Mesendoderm (in vitro differentiated cells): ENCODE data around the gene TBC1D1.
A peak's percentile ranks its signal among the peaks of the same experiment; 100 is the strongest.

ENCODE experiments used
- DNase-seq: peaks from one replicate; pipeline ENCODE4 v3.0.0; 2013
- H2AK5ac ChIP-seq: 2 replicates; pipeline ENCODE4 v1.6.1; 2013; ENCODE audit warnings: low read length, inconsistent platforms
- H2BK120ac ChIP-seq: 2 replicates; pipeline ENCODE4 v1.6.1; 2013; ENCODE audit warnings: low read depth, mild to moderate bottlenecking, low read length, moderate library complexity, mixed read lengths
- H2BK15ac ChIP-seq: replicated peaks from 2 replicates; pipeline ENCODE4 v1.6.1; 2013; ENCODE audit warnings: low read depth, mild to moderate bottlenecking, moderate library complexity
- H2BK5ac ChIP-seq: 2 replicates; pipeline ENCODE4 v1.6.1; 2013; ENCODE audit warnings: low read length, inconsistent platforms
- H3K18ac ChIP-seq: 2 replicates; pipeline ENCODE4 v1.6.1; 2013; ENCODE audit warnings: mild to moderate bottlenecking, low read length, mixed read lengths
- H3K23ac ChIP-seq: one replicate; pipeline ENCODE4 v1.6.1; 2013; ENCODE audit warnings: low read length
- H3K27ac ChIP-seq: 2 replicates; pipeline ENCODE4 v1.5.1; 2013; ENCODE audit warnings: low read depth, mild to moderate bottlenecking, inconsistent platforms, low read length, moderate library complexity
- H3K27me3 ChIP-seq: 2 replicates; pipeline ENCODE4 v1.6.1; 2013; ENCODE audit warnings: low read length, control low read depth, mild to moderate bottlenecking, inconsistent platforms; ENCODE audit not compliant: insufficient read depth, poor library complexity
- H3K36me3 ChIP-seq: 2 replicates; pipeline ENCODE4 v1.6.1; 2013; ENCODE audit warnings: low read length, inconsistent platforms; ENCODE audit not compliant: control insufficient read depth, insufficient read depth
- H3K4ac ChIP-seq: one replicate; pipeline ENCODE4 v1.6.1; 2013; ENCODE audit warnings: low read depth, mild to moderate bottlenecking, low read length, moderate library complexity
- H3K4me1 ChIP-seq: 2 replicates; pipeline ENCODE4 v1.6.1; 2013; ENCODE audit warnings: low read depth, low read length, inconsistent platforms; ENCODE audit not compliant: control insufficient read depth
- H3K4me2 ChIP-seq: 2 replicates; pipeline ENCODE4 v1.6.1; 2013; ENCODE audit warnings: low read length
- H3K4me3 ChIP-seq: 2 replicates; pipeline ENCODE4 v1.5.1; 2013; ENCODE audit warnings: mild to moderate bottlenecking, low read length
- H3K56ac ChIP-seq: one replicate; pipeline ENCODE4 v1.6.1; 2013; ENCODE audit warnings: low read length
- H3K79me1 ChIP-seq: 2 replicates; pipeline ENCODE4 v1.6.1; 2013; ENCODE audit warnings: low read length, inconsistent platforms
- H3K79me2 ChIP-seq: 2 replicates; pipeline ENCODE4 v1.6.1; 2013; ENCODE audit warnings: mild to moderate bottlenecking, low read length; ENCODE audit not compliant: control insufficient read depth, insufficient read depth
- H3K9ac ChIP-seq: 2 replicates; pipeline ENCODE4 v1.6.1; 2013; ENCODE audit warnings: low read length, inconsistent platforms
- H4K5ac ChIP-seq: one replicate; pipeline ENCODE4 v1.6.1; 2013; ENCODE audit warnings: low read length
- H4K8ac ChIP-seq: one replicate; pipeline ENCODE4 v1.6.1; 2013; ENCODE audit warnings: low read depth, mild to moderate bottlenecking, control low read depth, low read length, moderate library complexity
- WGBS: extraction: QIAGEN DNeasy Blood & Tissue Kit; methylation state at CpG from one replicate; pipeline ENCODE4 v1.1.7; 2013; ENCODE audit warnings: low lambda C conversion rate, missing lambda C conversion rate; ENCODE audit not compliant: insufficient coverage; ENCODE audit errors: extremely low coverage; 5-methylcytosine and 5-hydroxymethylcytosine counted together

The TBC1D1 gene

GRCh38 chr4:38060829-38061431, 170.0 kb downstream of the TBC1D1 start:
- Histone ChIP-seq H4K5ac (no peak overlapping the region), H4K8ac (no peak overlapping the region), H3K9ac (no peak overlapping the region), H3K27ac (no peak overlapping the region), H3K4me2 (no peak overlapping the region), H3K4ac (no peak overlapping the region), H3K36me3 (peaks cover 2% of the 10 kb centered on the region), H3K18ac (no peak overlapping the region), H2BK15ac (no peak overlapping the region), H3K79me2 (no peaks in the 10 kb centered on the region), H2BK5ac (no peak overlapping the region), H3K56ac (no peak overlapping the region), H2BK120ac (no peak overlapping the region), H3K4me1 (no peaks in the 10 kb centered on the region), H3K23ac (no peak overlapping the region), H2AK5ac (no peak overlapping the region), H3K27me3 (no peaks in the 10 kb centered on the region), H3K79me1 (no peaks in the 10 kb centered on the region), H3K4me3 (no peak overlapping the region)
- peak; percentile 34 for DNase-seq
- WGBS, result no CpG with 5 or more reads among the region's 4 CpGs

- Histone ChIP-seq H3K18ac (no peak overlapping the region), H3K27me3 (no peaks in the 10 kb centered on the region), H3K36me3 (peaks cover 2% of the 10 kb centered on the region), H3K79me2 (no peaks in the 10 kb centered on the region), H4K5ac (no peak overlapping the region), H3K56ac (no peak overlapping the region), H4K8ac (no peak overlapping the region), H3K4me3 (no peak overlapping the region), H3K27ac (no peak overlapping the region), H3K23ac (no peak overlapping the region), H3K9ac (no peak overlapping the region), H3K79me1 (no peaks in the 10 kb centered on the region), H2BK15ac (no peak overlapping the region), H2BK120ac (no peak overlapping the region), H2BK5ac (no peak overlapping the region), H3K4me1 (no peaks in the 10 kb centered on the region), H3K4me2 (no peak overlapping the region), H3K4ac (no peak overlapping the region), H2AK5ac (no peak overlapping the region)
- WGBS, result no CpG with 5 or more reads among the region's 11 CpGs
- DNase-seq, result peak; percentile 80
These were observed 171.3 kb downstream of the TBC1D1 start for GRCh38 chr4:38062088-38062775.

DNA sequence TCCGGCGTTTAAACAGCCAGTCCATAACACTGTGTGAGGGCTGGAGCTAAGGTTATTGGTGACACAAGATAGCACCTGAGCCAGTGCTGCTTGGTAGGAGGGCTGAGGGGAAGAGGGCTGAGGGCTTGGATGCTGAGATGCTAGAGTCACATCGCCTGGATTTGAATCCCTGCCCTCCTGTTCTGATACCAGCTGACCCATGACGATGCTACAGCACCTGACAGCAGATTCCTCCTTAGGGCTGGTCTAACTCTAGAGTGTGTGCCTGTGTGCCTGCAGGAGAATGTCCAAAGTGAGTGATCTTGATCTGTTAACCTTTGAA, 171.9 kb downstream of the TBC1D1 start:
- H3K56ac ChIP-seq, result no peak overlapping the region
- no peak for DNase-seq
- H3K4ac ChIP-seq, result no peak overlapping the region
- H4K5ac ChIP-seq, result no peak overlapping the region
- no peak overlapping the region for H2BK120ac ChIP-seq
- H3K79me1 ChIP-seq, result no peaks in the 10 kb centered on the region
- no peak overlapping the region for H3K4me2 ChIP-seq
- no peaks in the 10 kb centered on the region for H3K27me3 ChIP-seq
- H2BK15ac ChIP-seq, result no peak overlapping the region
- no peak overlapping the region for H2AK5ac ChIP-seq
- no peak overlapping the region for H3K23ac ChIP-seq
- H3K27ac ChIP-seq, result no peak overlapping the region
- peaks cover 2% of the 10 kb centered on the region for H3K36me3 ChIP-seq
- WGBS, result no CpG with 5 or more reads among the region's 4 CpGs
- H3K4me1 ChIP-seq, result no peaks in the 10 kb centered on the region
- no peak overlapping the region for H2BK5ac ChIP-seq
- H3K18ac ChIP-seq, result no peak overlapping the region
- H3K4me3 ChIP-seq, result no peak overlapping the region
- no peak overlapping the region for H3K9ac ChIP-seq
- H3K79me2 ChIP-seq, result no peaks in the 10 kb centered on the region
- H4K8ac ChIP-seq, result no peak overlapping the region

DNA sequence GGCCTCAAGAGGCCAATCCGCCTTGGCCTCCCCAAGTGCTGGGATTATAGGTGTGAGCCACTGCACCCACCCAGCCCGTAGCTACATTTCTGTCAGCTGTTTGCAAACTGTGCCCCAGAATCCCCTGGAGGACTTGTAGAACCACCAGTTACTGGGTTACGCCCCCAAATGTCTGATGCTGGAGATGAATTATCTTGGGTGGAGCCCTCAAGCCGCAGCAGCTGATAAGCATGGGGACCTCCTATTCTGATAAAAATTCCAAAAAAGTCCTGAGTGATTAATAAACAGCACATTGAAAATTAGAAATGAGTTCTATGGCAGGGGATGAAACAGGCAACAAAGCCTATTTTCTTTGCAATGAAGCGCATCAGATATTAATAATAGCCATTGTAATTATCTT, 174.3 kb downstream of the TBC1D1 start:
- no CpG with 5 or more reads among the region's 5 CpGs for WGBS
- no peaks in the 10 kb centered on the region for H3K27me3 ChIP-seq
- H3K18ac ChIP-seq, result no peak overlapping the region

DNA sequence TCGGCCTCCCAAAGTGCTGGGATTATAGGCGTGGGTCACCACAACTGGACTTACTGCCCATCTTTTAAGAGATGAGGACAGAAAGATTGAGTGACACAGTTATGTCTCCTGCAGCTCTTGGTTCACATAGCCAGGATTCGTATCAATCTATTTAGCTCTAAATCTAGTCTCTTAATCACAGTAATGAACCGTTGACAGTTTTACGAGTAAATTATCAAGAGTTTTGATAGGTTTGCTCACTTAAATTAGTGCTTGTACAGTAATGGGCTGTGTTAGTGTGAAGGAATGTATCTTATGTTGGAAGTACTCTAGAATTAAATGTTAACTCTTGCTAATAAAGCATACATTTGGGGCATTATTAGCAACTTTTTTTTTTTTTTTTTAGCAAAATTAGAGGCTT, 175.0 kb downstream of the TBC1D1 start:
- H3K4me1 ChIP-seq, result no peaks in the 10 kb centered on the region
- H2BK120ac ChIP-seq, result no peak overlapping the region
- no peak overlapping the region for H4K5ac ChIP-seq
- no peak overlapping the region for H3K4me2 ChIP-seq
- no peak overlapping the region for H3K23ac ChIP-seq
- DNase-seq, result no peak
- WGBS, result no CpG with 5 or more reads among the region's 5 CpGs
- no peak overlapping the region for H3K18ac ChIP-seq
- H3K79me1 ChIP-seq, result no peaks in the 10 kb centered on the region
- no peak overlapping the region for H3K56ac ChIP-seq
- no peak overlapping the region for H3K4ac ChIP-seq
- peaks cover 2% of the 10 kb centered on the region for H3K36me3 ChIP-seq
- H4K8ac ChIP-seq, result no peak overlapping the region
- H2AK5ac ChIP-seq, result no peak overlapping the region
- H3K27ac ChIP-seq, result no peak overlapping the region
- no peak overlapping the region for H2BK15ac ChIP-seq
- H3K27me3 ChIP-seq, result no peaks in the 10 kb centered on the region
- no peak overlapping the region for H3K9ac ChIP-seq
- no peak overlapping the region for H3K4me3 ChIP-seq
- H3K79me2 ChIP-seq, result no peaks in the 10 kb centered on the region
- no peak overlapping the region for H2BK5ac ChIP-seq

More for the DNA sequence above, 174.3 kb downstream of the TBC1D1 start:
- no peak overlapping the region for H2BK5ac ChIP-seq
- H3K4me3 ChIP-seq, result no peak overlapping the region
- no peak overlapping the region for H3K23ac ChIP-seq
- peaks cover 2% of the 10 kb centered on the region for H3K36me3 ChIP-seq
- H3K56ac ChIP-seq, result no peak overlapping the region
- no peak overlapping the region for H2BK15ac ChIP-seq
- no peak overlapping the region for H3K4me2 ChIP-seq
- no peak overlapping the region for H3K9ac ChIP-seq
- no peak overlapping the region for H4K5ac ChIP-seq
- no peak overlapping the region for H3K27ac ChIP-seq
- no peak overlapping the region for H4K8ac ChIP-seq
- no peaks in the 10 kb centered on the region for H3K79me2 ChIP-seq
- no peak overlapping the region for H2BK120ac ChIP-seq
- H2AK5ac ChIP-seq, result no peak overlapping the region
- no peaks in the 10 kb centered on the region for H3K4me1 ChIP-seq
- H3K79me1 ChIP-seq, result no peaks in the 10 kb centered on the region
- no peak overlapping the region for H3K4ac ChIP-seq
- DNase-seq, result no peak

GRCh38 chr4:38067499-38067898, 176.6 kb downstream of the TBC1D1 start:
- Histone ChIP-seq H2AK5ac (no peak overlapping the region), H3K27me3 (no peaks in the 10 kb centered on the region), H2BK5ac (no peak overlapping the region), H3K9ac (no peak overlapping the region), H3K56ac (no peak overlapping the region), H2BK120ac (no peak overlapping the region), H3K79me1 (no peaks in the 10 kb centered on the region), H3K18ac (no peak overlapping the region), H3K4me2 (no peak overlapping the region), H4K8ac (no peak overlapping the region), H4K5ac (no peak overlapping the region), H3K4ac (no peak overlapping the region), H3K79me2 (no peaks in the 10 kb centered on the region), H3K23ac (no peak overlapping the region), H3K36me3 (peaks cover 2% of the 10 kb centered on the region), H3K4me1 (no peaks in the 10 kb centered on the region), H3K27ac (no peak overlapping the region), H2BK15ac (no peak overlapping the region), H3K4me3 (no peak overlapping the region)
- DNase-seq, result no peak
- no CpG with 5 or more reads among the region's 7 CpGs for WGBS
